ENCODE data around the gene MAPK10.

Gene MAPK10

DNA sequence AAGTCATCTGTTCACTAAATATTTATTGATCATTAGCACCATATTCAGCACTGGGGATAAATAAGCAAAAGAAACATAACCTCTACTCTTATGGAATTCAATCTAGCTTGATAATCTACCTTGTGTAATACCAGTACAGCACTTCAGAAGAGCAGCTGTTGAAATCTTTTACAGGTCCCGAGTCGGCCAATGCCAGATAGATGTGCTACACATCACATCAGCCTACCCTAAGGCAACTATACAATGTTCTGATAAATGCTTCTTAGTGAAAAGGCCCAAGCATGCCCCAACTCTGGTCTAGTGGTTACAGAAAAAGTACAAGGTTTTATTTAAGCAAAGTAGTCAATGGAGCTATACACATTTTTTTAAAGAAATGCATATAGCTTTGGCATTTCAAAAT lies 68.7 kb downstream of the MAPK10 start:
- DNase-seq (ENCODE audit: low read depth, low spot score) = no peak

DNA sequence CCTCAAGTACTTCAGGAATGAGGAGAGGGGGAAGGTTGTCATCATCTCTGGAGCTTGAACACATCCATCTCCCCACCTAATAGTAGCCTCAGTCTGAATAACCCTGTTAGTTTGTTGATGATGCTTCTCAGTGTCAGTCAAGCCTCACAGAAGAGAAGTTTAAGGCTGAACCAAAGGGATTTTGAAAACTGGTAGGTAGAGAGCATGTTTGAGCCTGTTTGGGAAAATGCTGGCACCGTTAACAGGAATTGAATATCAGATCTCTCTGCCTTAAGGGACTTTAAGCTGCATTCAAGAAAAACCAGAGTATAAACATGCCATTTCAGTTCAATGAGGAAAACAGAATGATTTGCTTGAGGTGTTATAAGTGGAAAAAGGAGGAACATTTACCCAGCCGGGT lies 73.1 kb downstream of the MAPK10 start:
- no peak for DNase-seq (ENCODE audit: low read depth, low spot score)
- H3K4me3 ChIP-seq (ENCODE audit: low read length) = no peak overlapping the region

More for the DNA sequence above, 68.7 kb downstream of the MAPK10 start:
- H3K4me3 ChIP-seq (ENCODE audit: low read length) = no peak overlapping the region

DNA sequence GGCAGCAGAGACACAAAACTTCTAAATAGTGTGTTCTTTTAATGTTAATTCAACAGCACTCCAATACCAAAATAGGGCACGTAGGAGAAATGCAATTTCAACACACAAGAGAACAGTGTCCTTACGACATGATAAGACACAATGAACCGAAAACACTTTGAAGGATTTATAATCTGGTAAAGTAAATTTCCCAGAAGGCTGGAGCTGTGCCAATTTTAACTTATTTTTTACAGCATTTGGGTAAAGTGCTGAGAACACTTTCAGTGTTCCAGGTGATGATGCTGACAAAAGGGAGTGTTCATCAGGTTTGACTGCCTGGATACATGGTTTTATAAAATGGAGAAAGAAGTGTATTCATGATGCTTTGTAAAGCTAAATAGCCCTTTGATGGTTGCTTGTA lies 76.5 kb downstream of the MAPK10 start:
- DNase-seq (ENCODE audit: low read depth, low spot score) = no peak
- H3K4me3 ChIP-seq (ENCODE audit: low read length) = no peak overlapping the region

DNA sequence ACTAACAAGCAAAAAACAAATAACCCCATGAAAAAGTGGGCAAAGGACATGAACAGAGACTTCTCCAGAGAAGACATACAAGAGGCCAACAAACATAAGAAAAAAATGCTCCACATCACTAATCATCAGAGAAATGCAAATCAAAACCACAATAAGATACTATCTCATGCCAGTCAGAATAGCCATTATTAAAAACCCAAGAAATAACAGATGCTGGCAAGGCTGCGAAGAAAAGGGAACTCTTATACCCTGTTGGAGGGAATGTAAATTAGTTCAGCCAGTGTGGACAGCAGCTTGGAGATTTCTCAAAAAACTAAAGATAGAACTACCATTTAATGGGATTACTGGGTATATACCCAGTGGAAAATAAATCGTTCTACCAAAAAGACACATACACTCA lies 79.6 kb downstream of the MAPK10 start:
- DNase-seq (ENCODE audit: low read depth, low spot score) = no peak

DNA sequence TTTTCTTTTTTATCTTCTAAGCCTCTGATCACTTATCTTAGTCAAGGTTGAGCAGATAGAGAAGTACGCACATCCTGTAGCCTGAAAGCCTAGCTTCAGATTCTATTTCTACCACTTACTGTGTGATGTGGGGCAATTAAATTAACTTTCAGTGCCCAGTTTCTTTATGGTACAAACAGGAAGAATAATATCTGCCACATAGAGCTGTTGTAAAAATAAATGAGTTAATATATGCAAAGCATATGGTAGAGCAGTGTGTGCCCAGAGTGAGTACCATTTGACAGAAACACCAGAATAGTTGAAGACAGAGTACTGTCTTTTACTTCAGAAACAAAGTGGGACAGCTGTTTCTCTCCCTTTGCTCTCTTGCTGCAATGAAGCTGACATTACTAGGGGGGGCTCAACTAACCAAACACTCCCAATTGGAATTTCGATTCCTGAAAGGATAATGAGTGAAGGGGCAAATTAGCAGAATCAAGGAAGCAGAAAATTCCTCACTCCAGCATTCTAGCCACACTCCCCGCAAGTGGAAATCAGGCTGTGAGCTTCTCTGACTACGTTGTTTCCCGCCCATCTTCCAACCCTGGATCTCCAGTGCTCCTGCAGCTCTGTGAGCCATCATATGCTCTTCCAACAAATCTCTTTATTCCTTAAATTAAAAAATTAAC lies 80.4 kb downstream of the MAPK10 start:
- H3K4me3 ChIP-seq (ENCODE audit: low read length) = no peak overlapping the region
- no peak for DNase-seq (ENCODE audit: low read depth, low spot score)

More for the DNA sequence above, 79.6 kb downstream of the MAPK10 start:
- no peak overlapping the region for H3K4me3 ChIP-seq (ENCODE audit: low read length)

DNA sequence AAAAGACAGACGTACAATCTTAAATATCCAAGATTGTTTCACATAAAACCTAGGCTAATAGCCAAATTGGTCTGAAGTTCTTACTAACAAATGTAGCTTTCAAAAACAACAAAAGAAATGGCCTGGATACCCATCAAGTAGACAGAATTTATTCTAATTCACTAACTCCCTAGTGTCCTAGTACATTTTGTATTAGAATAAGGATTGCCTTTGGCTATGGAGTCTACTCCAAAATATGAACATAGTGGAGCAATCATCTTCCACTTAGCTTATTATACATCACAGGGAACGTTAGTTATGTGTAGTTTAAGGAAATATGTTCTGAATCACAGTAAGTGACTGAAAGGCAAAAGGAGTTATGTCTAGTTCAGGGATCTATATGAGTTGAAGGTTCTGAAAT lies 81.7 kb downstream of the MAPK10 start:
- no peak for DNase-seq (ENCODE audit: low read depth, low spot score)
- H3K4me3 ChIP-seq (ENCODE audit: low read length) = no peak overlapping the region

DNA sequence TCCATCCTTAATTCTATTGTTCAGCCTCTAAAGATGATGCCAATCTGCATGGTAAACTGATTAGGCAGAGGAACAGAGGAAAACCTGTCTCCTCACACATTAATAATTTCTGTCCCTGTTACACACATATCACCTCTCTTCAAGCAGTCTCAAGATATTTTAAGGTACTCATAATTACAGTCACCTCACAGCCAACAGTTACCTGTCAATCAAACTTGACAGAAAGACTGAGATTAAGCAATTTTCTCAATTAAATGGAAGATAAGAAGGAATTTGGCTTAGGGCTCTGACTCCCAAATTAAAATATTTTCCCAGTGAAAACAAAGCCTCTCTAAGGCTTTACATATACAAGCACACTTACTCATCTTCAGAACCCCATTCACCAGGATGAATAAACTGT lies 85.2 kb downstream of the MAPK10 start:
- no peak for DNase-seq (ENCODE audit: low read depth, low spot score)
- H3K4me3 ChIP-seq (ENCODE audit: low read length) = no peak overlapping the region

DNA sequence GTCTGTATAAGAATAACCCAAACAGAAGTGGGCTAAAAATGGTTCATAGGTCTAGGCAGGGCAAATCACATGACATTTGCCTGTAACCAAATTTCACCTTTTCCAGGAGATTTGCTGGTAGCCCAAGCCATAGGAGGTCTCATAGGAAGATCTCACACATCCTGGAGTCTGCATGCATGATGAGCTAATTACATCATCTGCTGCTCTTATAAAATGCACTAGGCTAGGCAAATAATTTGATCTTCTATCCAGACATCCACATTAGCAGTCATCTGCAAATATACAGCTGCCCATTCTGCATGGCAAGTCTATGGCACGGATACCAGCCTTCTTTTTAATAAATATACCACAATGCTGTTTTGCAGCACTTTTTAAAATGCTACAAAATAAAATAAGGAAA lies 87.2 kb downstream of the MAPK10 start:
- DNase-seq (ENCODE audit: low read depth, low spot score) = no peak
- no peak overlapping the region for H3K4me3 ChIP-seq (ENCODE audit: low read length)

DNA sequence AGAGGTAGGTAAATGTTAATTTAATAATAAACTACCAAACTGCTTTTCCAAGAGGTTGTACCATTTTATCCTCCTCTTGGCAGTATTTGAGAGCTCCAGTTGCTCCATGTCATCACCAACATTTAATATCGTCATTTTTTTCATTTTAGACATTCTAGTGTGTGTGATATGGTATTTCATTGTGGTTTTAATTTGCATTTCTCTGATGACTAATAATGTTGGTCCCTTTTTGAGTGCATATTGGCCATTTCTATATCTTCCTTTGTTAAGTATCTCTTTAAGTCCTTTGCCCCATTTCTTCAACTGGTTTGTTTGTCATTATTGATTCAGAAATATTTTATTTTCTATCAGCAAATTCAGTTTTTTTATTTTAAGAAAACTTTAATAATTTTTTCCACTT lies 88.8 kb downstream of the MAPK10 start:
- no peak overlapping the region for H3K4me3 ChIP-seq (ENCODE audit: low read length)
- DNase-seq (ENCODE audit: low read depth, low spot score) = no peak

DNA sequence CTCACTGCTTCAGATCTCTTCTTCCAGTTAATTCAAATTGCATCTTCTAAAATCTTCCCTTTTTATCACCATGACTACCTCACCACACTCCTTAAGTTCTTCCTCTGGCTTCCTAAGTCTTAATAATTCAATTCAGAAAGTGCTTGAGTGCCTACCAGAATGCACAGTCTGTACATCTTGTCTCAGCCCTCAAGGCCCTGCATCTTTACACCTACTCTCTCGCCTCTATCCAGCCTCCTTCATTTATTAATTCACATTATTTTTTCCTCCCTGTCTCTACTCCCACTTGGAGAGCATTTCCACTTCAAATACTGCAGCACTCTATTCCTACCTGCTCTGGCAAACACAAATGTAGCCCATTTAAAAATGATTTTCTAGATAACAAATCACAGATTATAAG lies 90.5 kb downstream of the MAPK10 start:
- no peak overlapping the region for H3K4me3 ChIP-seq (ENCODE audit: low read length)
- DNase-seq (ENCODE audit: low read depth, low spot score) = no peak

DNA sequence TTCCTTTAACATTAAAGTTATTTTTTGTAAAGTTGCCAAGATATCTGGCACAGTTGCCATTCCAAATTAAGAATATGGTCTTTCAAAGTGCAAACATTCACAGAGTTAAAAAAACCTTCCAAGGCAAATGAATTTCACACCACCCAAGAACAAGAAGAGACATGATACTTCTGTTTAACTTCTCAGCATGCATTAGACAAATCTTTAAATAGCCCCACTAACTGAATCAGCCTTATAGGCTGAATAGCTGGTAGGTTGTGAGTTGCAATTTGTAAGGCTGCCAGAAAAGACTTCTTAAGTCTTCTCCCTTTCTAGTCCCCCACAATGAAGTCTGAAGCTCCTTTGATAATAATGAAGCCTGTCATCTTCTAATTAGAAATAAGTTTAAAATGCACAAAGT lies 95.6 kb downstream of the MAPK10 start:
- DNase-seq (ENCODE audit: low read depth, low spot score) = no peak
- no peak overlapping the region for H3K4me3 ChIP-seq (ENCODE audit: low read length)

DNA sequence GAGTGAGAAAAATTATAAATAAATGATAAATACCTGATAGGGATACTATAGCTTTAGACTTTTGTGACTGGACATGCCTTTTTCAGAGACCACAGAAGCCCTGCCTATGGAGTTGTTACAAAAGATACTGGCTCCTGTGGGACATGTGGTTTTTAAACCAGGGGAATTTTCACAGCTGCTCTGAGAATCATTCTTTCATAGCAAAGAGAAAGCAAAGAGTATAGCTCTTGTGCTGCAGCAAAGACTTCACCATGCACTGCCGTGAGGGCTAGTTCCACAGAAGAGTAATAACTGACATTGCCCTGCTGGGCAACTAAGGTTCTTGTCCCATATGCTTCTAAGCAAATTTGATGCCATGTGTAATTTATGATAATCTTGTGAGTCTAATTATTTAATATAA lies 98.2 kb downstream of the MAPK10 start:
- no peak overlapping the region for H3K4me3 ChIP-seq (ENCODE audit: low read length)
- no peak for DNase-seq (ENCODE audit: low read depth, low spot score)

DNA sequence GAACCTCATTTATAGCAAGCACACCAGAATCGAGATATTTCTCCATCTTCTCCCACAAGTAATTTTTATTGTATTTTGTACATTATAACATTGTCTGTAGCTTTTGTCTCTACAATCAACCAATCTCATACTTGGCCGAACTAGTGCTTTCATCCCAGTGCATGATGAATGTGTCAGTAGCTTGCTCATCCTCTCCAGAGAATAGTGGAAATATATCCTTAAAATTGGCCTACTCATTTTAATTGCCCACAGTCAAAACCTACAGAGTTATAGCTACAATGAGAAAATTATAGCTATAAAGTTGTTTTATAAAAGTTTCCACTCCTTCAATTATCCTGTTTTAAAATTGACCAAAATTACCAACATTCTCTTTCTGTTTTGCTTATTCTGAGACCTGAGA lies 103.8 kb downstream of the MAPK10 start:
- DNase-seq (ENCODE audit: low read depth, low spot score) = no peak
- H3K4me3 ChIP-seq (ENCODE audit: low read length) = no peak overlapping the region

DNA sequence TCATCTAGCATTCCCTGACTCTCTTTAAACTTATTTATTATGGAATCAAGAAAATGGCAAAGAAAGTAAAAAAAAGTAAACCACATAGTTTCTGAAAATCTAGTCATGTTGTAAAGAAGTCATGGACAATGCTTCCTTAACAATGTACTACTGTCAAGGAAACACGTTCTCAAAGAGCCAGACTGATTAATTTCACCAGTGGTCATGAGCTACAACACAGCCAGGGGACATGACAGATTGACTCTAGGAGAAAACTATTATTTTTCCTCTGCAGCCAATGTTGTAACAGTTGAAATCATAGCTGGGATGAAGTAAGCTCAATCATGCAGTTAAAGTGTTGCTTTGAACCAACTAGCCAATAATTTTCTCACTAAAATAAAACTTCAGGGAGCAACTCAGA lies 109.2 kb downstream of the MAPK10 start:
- no peak for DNase-seq (ENCODE audit: low read depth, low spot score)

DNA sequence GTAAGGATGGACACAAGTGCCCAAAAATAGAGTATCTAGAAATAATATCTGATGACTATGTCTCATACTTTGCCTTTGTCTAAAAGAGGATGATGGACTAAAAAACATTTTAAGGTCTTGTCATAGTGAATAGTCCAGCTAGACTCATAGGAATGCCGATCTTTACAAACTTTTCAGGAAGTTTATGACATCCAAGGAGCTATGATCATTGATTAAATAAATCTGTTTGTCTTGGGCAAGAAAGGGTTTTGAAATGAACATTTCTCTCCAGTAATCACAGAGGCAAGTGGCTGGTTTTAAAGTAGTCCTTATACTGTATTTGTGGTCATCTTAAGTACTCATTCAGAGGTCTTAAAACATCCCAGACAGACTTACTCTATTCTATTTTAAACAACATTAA lies 109.8 kb downstream of the MAPK10 start:
- DNase-seq (ENCODE audit: low read depth, low spot score) = no peak
- H3K4me3 ChIP-seq (ENCODE audit: low read length) = no peak overlapping the region

More for the DNA sequence above, 109.2 kb downstream of the MAPK10 start:
- no peak overlapping the region for H3K4me3 ChIP-seq (ENCODE audit: low read length)

DNA sequence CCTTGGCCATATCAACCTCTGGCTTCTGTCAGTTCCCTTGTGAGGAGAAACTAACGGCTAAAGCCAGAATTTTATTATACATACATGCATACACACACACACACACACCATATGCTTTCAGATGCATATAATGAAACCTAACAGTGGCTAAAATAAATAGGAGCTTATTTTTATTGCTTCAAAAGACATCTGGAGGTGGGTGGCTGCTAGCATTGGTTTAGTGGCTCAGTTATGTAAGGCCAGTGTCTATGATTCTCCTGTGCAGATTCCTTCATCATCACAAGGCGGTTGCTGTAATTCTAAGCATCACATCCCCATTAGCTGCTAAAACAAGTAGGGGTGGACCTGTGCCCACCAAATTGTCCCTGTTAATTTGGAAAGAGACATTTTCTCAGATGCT lies 110.8 kb downstream of the MAPK10 start:
- no peak for DNase-seq (ENCODE audit: low read depth, low spot score)
- H3K4me3 ChIP-seq (ENCODE audit: low read length) = no peak overlapping the region

DNA sequence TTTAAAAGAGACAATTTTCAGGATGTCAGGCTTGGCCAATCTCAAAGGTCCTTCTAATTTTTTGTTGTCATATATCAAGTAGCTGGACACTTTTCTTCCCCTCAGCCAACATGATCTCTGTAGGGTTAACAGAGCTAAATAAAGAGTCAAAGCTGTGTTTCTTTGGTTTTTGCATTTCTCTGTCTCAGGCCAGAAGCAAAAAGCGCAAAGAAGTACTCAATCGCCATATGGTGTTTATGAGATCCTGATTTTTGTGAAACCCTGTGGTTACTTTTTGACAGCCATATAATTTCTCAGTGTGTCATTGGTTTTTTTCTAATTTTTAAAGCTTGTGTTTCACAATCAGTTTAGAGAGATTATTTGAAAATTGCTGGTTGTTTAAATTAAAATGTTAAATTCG lies 111.9 kb downstream of the MAPK10 start:
- DNase-seq (ENCODE audit: low read depth, low spot score) = no peak
- no peak overlapping the region for H3K4me3 ChIP-seq (ENCODE audit: low read length)

DNA sequence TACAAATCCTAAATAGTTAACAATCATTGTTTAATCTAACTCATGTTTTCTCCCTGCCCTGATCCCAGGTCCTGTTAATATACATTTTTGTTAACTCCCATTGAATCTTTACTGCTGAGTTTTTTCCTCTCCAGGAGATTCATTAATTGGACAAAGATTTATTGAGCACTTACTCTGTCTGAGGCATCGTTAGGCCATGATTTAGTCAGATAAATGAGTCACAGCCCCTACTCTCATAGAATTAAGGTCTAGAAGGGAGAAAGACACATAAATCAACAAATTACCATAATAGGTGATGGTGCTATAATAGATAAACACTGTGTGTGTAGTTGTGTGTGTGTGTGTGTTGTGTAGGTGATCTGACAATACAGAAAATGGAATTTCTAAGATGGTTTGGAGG lies 112.5 kb downstream of the MAPK10 start:
- H3K4me3 ChIP-seq (ENCODE audit: low read length) = no peak overlapping the region
- DNase-seq (ENCODE audit: low read depth, low spot score) = no peak

DNA sequence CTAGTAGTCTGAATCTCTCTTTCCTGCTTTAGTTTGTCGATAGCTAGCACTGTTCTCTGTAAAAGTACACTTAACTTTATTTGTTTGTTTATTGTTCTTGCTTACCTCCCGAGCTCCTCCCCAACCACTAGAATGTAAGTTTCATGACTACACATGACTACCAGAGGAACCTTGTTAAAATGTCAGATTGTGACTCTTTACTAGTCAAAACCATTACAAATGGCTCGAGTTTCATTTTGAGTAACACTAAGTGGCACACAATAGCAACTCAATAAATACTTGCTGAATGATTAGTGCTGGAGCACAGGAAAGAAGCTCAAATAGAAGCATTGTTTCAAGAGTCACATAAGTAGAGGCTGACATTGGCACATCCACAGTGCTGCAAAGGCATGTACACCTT lies 116.1 kb downstream of the MAPK10 start:
- no peak for DNase-seq (ENCODE audit: low read depth, low spot score)
- no peak overlapping the region for H3K4me3 ChIP-seq (ENCODE audit: low read length)

DNA sequence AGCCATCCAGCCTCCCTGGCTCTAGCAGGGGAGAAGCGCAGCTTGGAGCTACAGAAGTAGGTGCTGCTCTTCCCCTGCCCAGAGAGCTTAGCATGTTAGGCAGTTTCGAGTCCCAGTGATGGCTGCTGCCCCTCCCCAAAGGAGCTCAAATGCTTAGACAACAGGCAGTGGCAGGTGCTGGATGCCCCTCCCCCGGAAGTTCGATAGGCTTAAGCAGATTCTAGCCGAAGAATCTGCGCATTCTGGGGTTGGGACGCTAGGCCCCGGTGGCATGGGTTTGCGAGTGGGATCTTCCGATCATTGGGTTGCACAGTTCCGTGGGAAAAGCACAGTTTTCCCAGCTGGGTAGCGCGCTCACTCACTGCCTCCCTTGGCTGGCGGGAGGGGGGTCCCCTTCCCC lies 117.2 kb downstream of the MAPK10 start:
- no peak for DNase-seq (ENCODE audit: low read depth, low spot score)
- H3K4me3 ChIP-seq (ENCODE audit: low read length) = no peak overlapping the region

DNA sequence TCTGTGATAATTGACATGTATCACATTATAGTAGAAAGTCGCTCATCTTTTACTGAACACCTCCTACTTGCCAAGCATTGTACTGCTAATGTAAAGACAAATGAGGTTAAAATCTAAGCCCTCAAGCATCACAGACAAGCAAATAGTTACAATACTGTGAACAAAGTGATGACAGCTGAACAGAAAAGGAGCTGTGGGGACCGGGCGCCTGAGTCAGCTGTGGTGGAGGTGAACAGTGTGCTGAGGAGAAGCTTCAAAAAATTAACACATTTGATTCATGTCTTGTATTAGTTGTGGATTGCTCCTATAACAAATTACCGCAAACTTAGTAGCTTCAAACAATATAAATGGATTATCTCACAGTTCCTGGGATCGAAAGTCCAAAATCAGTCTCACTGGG lies 124.3 kb downstream of the MAPK10 start:
- DNase-seq (ENCODE audit: low read depth, low spot score) = no peak
- no peak overlapping the region for H3K4me3 ChIP-seq (ENCODE audit: low read length)

DNA sequence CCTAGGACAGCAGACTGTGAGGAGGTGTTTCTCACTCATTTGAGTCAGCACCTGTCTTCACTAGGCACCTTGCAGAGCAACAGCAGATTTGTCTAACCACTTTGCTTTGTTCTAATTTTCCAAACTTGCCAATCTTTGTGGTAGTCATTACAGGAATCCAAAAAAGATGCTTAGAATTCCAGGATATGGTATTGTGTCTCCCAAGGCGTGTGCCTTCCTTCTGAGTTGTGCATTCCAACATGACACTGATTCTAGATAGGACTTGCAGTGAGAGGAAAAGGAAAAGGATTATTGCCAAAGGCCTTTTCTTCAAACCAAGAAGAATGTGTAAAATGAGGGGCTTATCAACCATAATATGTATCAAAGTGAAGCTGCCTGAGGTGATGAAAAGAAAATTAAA lies 126.2 kb downstream of the MAPK10 start:
- DNase-seq (ENCODE audit: low read depth, low spot score) = no peak

More for the DNA sequence above, 126.2 kb downstream of the MAPK10 start:
- no peak overlapping the region for H3K4me3 ChIP-seq (ENCODE audit: low read length)

Measured in Jurkat, Clone E6-1 (cell line).